BLaER1 (cell line): ENCODE results near the gene SLC27A2.

Source experiments
- H3K27ac ChIP-seq: shearing (Covaris generic); formaldehyde crosslinking; 2 replicates; pipeline ENCODE4 v1.8.1; 2022
- H3K27me3 ChIP-seq: shearing (Covaris generic); formaldehyde crosslinking; 2 replicates; pipeline ENCODE4 v1.8.1; 2022
- H3K36me3 ChIP-seq: shearing (Covaris generic); formaldehyde crosslinking; 2 replicates; pipeline ENCODE4 v1.8.1; 2022
- H3K4me1 ChIP-seq: shearing (Covaris generic); formaldehyde crosslinking; 2 replicates; pipeline ENCODE4 v1.8.1; 2022
- H3K4me2 ChIP-seq: shearing (Covaris generic); formaldehyde crosslinking; 2 replicates; pipeline ENCODE4 v1.8.1; 2022
- H3K4me3 ChIP-seq: shearing (Covaris generic); formaldehyde crosslinking; 2 replicates; pipeline ENCODE4 v1.8.1; 2022
- H3K9ac ChIP-seq: shearing (Covaris generic); formaldehyde crosslinking; 2 replicates; pipeline ENCODE4 v1.8.1; 2022
- H3K9me3 ChIP-seq: shearing (Covaris generic); formaldehyde crosslinking; 2 replicates; pipeline ENCODE4 v1.8.1; 2022
- H4K20me1 ChIP-seq: shearing (Covaris generic); formaldehyde crosslinking; 2 replicates; pipeline ENCODE4 v1.8.1; 2022
- Cebpa-rat ChIP-seq: shearing (Covaris generic); IDR thresholded peaks from 2 replicates; pipeline ENCODE4 v1.8.1; 2022

Gene SLC27A2

GRCh38 chr15:50281427-50281826, 99.4 kb downstream of the SLC27A2 start:
- Histone ChIP-seq H3K4me1 (no peaks in the 10 kb centered on the region), H3K36me3 (peaks cover 50% of the 10 kb centered on the region), H3K4me3 (no peak overlapping the region), H3K27me3 (no peaks in the 10 kb centered on the region), H3K9me3 (no peaks in the 10 kb centered on the region), H3K27ac (no peak overlapping the region), H3K9ac (no peak overlapping the region), H3K4me2 (no peak overlapping the region), H4K20me1 (no peaks in the 10 kb centered on the region)
- TF ChIP-seq Cebpa-rat = no peak
